ENCODE results near the gene TMPRSS2. TPM values are rescaled to one million over a fixed set of nuclear protein-coding genes. Genes with fewer than 3 reads are reported as not detected.

The TMPRSS2 gene
- not detected for polyA plus RNA-seq (2012; ENCODE audit: insufficient read length, low read depth)

GRCh38 chr21:41507521-41508414, at the start of gene TMPRSS2:
TMPRSS2 (minus strand) TSS chr21:41508158; CDS start chr21:41498133, 10,025 bp downstream.
- TF ChIP-seq POLR2AphosphoS5 (IDR thresholded peaks at IDR 0.05; ENCODE audit: low read depth, low read length), result no peak
- TF ChIP-seq TAF1 (IDR thresholded peaks at IDR 0.05; ENCODE audit: borderline replicate concordance, insufficient read depth, low read length), result no peak
- TF ChIP-seq SIN3A (IDR thresholded peaks at IDR 0.05; ENCODE audit: borderline replicate concordance, insufficient read depth, low read length), result no peak
- no peak for TF ChIP-seq FOXP2 (optimal IDR thresholded peaks at IDR 0.05; ENCODE audit: borderline replicate concordance, extremely low read depth, extremely low read length, insufficient read depth)
- TF ChIP-seq REST (IDR thresholded peaks at IDR 0.05; ENCODE audit: insufficient read depth in 1 of 2, low read depth in 2 of 2, low read length in 2 of 2), result no peak

- no peak for TF ChIP-seq REST (IDR thresholded peaks at IDR 0.05; ENCODE audit: insufficient read depth in 1 of 2, low read depth in 2 of 2, low read length in 2 of 2)
- no peak for TF ChIP-seq SIN3A (IDR thresholded peaks at IDR 0.05; ENCODE audit: borderline replicate concordance, insufficient read depth, low read length)
- TF ChIP-seq FOXP2 (optimal IDR thresholded peaks at IDR 0.05; ENCODE audit: borderline replicate concordance, extremely low read depth, extremely low read length, insufficient read depth), result no peak
- TF ChIP-seq TAF1 (IDR thresholded peaks at IDR 0.05; ENCODE audit: borderline replicate concordance, insufficient read depth, low read length), result no peak
Observed at GRCh38 chr21:41555057-41555456, 47.1 kb upstream of the TMPRSS2 start.

GRCh38 chr21:41552254-41552653, 44.3 kb upstream of the TMPRSS2 start:
- no peak for TF ChIP-seq TAF1 (IDR thresholded peaks at IDR 0.05; ENCODE audit: borderline replicate concordance, insufficient read depth, low read length)
- TF ChIP-seq POLR2AphosphoS5 (IDR thresholded peaks at IDR 0.05; ENCODE audit: low read depth, low read length), result no peak
- TF ChIP-seq FOXP2 (optimal IDR thresholded peaks at IDR 0.05; ENCODE audit: borderline replicate concordance, extremely low read depth, extremely low read length, insufficient read depth), result no peak
- no peak for TF ChIP-seq REST (IDR thresholded peaks at IDR 0.05; ENCODE audit: insufficient read depth in 1 of 2, low read depth in 2 of 2, low read length in 2 of 2)
- no peak for TF ChIP-seq SIN3A (IDR thresholded peaks at IDR 0.05; ENCODE audit: borderline replicate concordance, insufficient read depth, low read length)

GRCh38 chr21:41548781-41549180, 40.8 kb upstream of the TMPRSS2 start:
- TF ChIP-seq FOXP2 (optimal IDR thresholded peaks at IDR 0.05; ENCODE audit: borderline replicate concordance, extremely low read depth, extremely low read length, insufficient read depth) (no peak), TAF1 (IDR thresholded peaks at IDR 0.05; ENCODE audit: borderline replicate concordance, insufficient read depth, low read length) (no peak), REST (IDR thresholded peaks at IDR 0.05; ENCODE audit: insufficient read depth in 1 of 2, low read depth in 2 of 2, low read length in 2 of 2) (no peak), POLR2AphosphoS5 (IDR thresholded peaks at IDR 0.05; ENCODE audit: low read depth, low read length) (no peak), SIN3A (IDR thresholded peaks at IDR 0.05; ENCODE audit: borderline replicate concordance, insufficient read depth, low read length) (no peak)
